ENCODE results near the gene ULK1.
"Not testable (repeated sequence)": the region's sequence is repeated elsewhere in the genome, so short reads cannot be mapped to it uniquely, and the experiment has no call there.

Gene ULK1

DNA sequence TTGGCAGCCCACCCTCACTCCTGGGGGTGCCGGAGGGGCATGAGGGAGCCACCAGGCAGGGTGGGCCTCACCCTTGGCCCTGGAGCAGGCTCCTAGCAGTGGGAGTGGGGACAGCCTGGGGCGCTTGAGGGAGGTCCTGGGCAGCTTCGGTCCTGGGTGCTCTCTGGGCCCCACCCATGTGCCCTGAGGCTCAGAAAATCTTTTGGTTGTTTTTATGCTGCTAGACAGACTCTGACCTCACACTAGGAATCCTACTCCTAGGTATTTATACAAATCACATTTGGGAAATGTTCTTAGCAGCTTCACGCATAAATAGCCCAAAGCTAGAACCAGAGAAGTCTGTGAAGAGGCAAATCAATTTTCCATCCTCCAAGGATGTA, 10.9 kb upstream of the ULK1 start:
- in situ Hi-C loops (cut with HindIII; ENCODE audit: low pct_unique_long_range_greater_than_20kb, low sequenced_read_pairs): no loop called here
- no peak for TF ChIP-seq JUND (IDR thresholded peaks at IDR 0.05; ENCODE audit: low read depth)
- DNase-seq (ENCODE audit: low read depth in 1 of 2, low spot score in 1 of 2): no peak

DNA sequence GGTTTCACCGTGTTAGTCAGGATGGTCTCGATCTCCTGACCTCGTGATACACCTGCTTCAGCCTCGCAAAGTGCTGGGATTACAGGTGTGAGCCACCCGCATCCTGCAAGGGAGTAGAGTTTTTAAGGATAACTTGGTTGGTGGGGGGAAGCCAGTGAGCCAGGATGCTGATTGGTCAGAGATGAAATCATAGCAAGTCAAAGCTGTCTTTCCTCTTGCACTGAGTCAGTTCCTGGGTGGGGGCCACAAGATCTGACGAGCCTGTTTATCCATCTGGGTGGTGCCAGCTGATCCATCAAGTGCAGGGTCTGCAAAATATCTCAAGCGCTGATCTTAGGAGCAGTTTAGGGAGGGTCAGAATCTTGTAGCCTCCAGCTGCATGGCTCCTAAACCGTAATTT, 9.3 kb upstream of the ULK1 start:
- in situ Hi-C loops (cut with HindIII; ENCODE audit: low pct_unique_long_range_greater_than_20kb, low sequenced_read_pairs); DNase-seq (ENCODE audit: low read depth in 1 of 2, low spot score in 1 of 2): not testable (repeated sequence)

DNA sequence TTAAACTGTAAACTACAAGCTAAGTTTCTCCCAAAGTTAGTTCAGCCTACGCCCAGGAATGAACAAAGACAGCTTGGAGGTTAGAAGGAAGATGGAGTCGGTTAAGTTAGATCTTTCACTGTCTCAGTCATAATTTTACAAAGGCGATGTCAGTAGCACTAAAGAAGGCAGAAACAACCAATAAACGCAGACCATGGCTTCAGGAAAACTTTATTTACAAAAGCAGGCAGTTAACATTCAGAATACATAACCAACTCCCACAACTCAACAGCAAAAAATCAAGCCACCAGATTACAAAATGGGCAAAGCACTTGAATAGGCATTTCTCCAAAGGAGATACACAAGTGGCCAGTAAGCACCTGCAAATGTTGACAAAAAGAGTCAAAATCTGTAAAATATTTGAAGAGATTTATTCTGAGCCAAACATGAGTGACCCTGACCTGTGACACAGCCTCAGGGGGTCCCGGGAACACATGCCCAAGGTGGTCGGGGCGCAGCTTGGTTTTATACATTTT, 8.8 kb upstream of the ULK1 start:
- in situ Hi-C loops (cut with HindIII; ENCODE audit: low pct_unique_long_range_greater_than_20kb, low sequenced_read_pairs): no loop called here
- TF ChIP-seq JUND (IDR thresholded peaks at IDR 0.05; ENCODE audit: low read depth): no peak
- no peak for DNase-seq (ENCODE audit: low read depth in 1 of 2, low spot score in 1 of 2)

DNA sequence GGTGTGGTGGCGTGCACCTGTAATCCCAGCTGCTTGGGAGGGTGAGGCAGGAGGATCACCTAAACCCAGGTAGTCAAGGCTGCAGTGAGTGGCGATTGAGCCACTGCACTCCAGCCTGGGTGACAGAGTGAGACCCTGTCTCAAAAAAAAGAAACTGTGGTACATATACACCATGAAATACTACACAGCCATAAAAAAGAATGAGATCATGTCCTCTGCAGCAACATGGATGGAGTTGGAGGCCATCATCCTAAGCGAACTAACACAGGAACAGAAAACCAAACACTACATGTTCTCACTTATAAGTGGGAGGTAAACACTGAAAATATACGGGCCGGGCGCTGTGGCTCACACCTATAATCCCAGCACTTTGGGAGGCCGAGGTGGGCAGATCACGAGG, 2.7 kb upstream of the ULK1 start:
- DNase-seq (ENCODE audit: low read depth in 1 of 2, low spot score in 1 of 2); in situ Hi-C loops (cut with HindIII; ENCODE audit: low pct_unique_long_range_greater_than_20kb, low sequenced_read_pairs): not testable (repeated sequence)

DNA sequence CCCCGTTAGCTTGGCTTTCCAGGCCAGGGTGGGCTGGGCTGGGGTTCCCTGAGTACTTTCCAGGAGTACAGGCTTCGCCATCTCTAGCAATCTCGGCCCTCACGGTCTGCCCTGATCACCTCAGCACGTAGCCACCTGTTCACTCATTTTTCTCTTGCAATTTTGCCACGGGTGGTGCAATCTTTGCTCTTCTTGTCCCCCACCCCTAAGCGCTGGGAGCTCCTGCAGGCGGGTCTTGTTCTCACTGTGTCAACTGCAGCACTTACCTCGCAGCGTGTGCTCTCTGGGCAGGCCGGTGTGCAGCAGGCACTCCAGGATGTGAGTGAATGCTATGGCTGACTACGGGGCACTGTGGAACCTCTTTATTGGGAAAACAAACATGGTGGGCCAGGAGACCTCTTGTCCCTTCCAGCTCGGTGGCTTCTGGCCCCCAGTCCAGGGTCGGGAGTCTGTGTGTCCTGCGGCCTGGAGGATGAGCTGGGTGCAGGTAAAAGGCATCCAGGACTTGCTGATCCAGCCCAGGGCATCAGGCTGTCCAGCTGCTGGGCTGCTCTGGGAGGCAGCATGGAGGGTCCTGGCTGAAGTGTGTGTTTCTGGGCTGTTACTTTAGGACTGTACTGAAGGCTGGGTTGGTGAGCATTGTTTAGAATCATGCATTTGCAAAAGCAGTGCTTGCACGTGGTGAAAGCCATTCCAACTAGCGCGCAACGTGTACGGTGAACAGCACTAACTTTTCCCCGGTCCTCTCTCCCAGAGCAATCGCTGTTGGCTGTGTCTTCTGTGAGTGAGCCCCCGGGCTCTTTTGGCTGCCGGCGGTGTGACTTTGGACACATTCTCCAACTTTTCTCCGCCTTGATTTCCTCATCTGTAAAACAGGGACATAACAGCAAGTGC, 1.5 kb upstream of the ULK1 start:
- no peak for DNase-seq (ENCODE audit: low read depth in 1 of 2, low spot score in 1 of 2)
- TF ChIP-seq JUND (IDR thresholded peaks at IDR 0.05; ENCODE audit: low read depth): no peak
- in situ Hi-C loops (cut with HindIII; ENCODE audit: low pct_unique_long_range_greater_than_20kb, low sequenced_read_pairs): no loop called here

DNA sequence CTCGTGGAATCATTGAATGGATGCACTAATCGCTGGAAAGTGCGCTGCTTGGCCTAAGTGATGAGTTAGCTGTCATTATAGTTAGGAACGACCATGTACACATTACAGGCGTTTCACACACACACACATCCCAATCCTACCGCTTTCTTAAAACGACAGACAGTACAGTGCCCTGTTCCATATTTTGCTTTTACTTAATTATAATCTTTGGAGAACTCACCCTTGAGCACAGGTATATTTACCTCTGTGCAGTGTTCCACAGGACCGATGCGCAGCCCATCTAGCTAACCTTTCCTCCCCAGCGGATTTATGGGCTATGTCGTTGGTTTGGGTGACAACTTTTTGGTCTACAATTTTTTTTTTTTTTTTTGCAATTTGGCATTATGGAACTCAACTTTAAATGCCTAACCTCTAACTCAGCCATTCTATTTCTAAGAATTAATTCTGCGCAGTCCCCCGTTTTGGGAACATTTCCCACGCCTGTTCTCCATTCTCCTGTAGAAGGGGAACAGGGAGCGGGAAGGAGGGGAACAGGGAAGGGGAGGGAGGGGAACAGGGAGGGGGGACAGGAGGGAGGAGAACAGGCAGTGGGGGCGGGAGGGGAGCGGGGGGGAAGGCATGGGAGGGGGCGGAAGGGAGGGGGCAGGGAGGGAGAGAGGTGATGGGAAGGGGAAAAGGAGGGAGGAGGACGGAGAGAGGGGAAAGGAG, 663 bp upstream of the ULK1 start:
- no peak for TF ChIP-seq JUND (IDR thresholded peaks at IDR 0.05; ENCODE audit: low read depth)
- peak in 1 of 2 experiments; percentile 14 for DNase-seq (ENCODE audit: low read depth in 1 of 2, low spot score in 1 of 2)
- in situ Hi-C loops (cut with HindIII; ENCODE audit: low pct_unique_long_range_greater_than_20kb, low sequenced_read_pairs): no loop called here

DNA sequence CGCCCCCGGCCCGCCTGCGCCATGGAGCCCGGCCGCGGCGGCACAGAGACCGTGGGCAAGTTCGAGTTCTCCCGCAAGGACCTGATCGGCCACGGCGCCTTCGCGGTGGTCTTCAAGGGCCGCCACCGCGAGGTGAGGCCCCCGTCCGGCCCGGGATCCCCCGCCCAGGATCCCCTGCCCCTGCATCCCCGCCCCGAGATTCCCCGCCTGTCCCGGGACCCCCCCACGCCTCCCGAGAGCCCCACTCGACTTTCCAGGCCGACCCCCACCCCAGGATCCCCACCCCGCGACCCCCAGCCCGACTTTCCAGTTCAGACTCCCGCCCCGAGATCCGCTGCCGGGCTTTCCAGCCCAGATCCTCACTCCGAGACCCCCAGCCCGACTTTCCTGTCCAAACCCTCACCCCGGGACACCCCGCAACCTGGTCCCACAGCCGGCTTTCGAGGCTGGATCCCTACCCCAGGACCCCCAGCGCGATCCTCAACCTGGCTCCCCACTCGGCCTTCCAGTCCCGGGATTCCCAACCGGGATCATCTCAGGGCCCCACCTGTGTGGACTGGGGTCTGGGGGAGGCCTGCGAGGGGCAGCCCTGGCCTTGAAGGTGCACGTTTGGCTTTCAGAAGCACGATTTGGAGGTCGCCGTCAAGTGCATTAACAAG, 688 bp downstream of the ULK1 start:
- no peak for TF ChIP-seq JUND (IDR thresholded peaks at IDR 0.05; ENCODE audit: low read depth)
- in situ Hi-C loops (cut with HindIII; ENCODE audit: low pct_unique_long_range_greater_than_20kb, low sequenced_read_pairs): no loop called here
- peak in 1 of 2 experiments; percentile 39 for DNase-seq (ENCODE audit: low read depth in 1 of 2, low spot score in 1 of 2)

DNA sequence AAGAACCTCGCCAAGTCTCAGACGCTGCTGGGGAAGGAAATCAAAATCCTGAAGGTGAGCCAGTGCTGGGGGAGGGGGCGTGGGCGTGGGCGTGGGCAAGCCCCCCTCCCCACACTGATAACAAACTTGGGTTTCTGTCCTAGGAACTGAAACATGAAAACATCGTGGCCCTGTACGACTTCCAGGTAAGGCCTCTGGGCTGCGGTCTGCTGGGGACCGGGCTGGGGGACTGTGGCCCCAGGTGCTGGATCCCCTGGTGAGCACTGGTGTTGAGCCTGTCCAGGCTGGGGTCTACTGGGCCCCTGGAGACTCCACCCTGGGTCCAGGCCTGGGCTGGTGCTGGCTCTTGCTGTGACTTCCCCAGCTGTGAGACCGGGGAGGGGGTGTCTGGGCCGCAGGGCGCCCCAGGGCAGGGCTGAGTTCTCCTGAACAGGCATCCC, 1.2 kb downstream of the ULK1 start:
- DNase-seq (ENCODE audit: low read depth in 1 of 2, low spot score in 1 of 2): peak in 1 of 2 experiments; percentile 26
- in situ Hi-C loops (cut with HindIII; ENCODE audit: low pct_unique_long_range_greater_than_20kb, low sequenced_read_pairs): no loop called here
- TF ChIP-seq JUND (IDR thresholded peaks at IDR 0.05; ENCODE audit: low read depth): no peak

DNA sequence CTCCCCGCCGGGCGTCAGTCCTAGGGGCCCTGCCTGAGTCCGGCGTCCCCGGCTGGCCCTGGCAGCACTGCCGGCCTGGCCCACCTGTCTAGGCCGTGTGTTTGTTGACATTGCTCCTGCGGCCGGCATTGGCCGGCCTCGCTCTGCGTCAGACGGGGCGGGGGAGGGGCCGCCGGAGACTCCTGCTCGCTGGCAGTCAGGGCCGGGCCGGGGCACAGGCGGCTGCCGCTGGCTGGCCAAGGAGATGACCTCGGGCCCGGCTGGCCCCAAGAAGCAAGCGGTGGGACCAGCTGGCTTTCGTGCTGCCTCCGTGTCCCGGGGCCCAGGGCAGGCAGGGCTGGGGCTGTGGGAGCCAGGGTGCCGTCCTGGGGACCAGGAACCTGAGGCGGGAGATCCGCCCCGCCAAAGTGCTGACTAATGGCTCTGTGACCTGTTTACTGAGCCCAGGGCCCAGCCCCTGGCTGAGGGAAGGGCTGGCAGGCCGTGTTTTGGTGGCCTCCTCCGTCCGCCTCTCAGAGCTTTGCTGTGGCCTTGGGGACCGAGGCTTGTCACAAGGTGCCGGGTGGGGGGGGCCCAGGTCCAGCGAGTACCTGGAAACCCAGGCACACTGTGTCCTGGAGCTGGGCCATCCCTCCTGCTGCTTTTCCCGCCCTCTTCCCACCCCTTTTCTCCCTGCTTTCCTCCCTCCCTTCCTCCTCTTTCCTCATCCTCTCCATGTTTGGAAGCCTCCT, 1.8 kb downstream of the ULK1 start:
- in situ Hi-C loops (cut with HindIII; ENCODE audit: low pct_unique_long_range_greater_than_20kb, low sequenced_read_pairs): no loop called here
- TF ChIP-seq JUND (IDR thresholded peaks at IDR 0.05; ENCODE audit: low read depth): no peak
- peak; percentile 93 to 100 for DNase-seq (ENCODE audit: low read depth in 1 of 2, low spot score in 1 of 2)

DNA sequence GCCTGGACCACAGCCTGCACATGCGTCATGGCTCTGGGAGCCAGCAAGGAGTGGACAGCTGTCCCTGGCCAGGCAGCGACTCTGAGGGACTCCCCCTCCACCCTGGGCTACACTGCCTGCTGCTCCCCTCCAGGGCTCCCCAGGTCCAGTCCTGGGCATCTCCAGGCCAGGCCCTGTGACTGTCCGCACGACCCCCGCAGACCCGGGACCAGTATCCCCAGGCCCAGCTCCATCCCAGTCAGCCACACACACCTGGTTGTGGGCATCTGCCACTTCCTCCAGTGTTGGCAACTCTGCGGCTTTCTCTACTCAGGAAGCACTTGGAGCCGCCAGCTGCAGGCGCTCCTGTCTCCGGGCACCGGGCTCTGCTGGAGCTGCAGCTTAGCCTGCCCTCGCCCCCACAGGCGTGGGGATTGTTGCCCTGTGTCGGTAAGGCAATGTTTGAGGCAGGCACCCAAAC, 2.4 kb downstream of the ULK1 start:
- TF ChIP-seq JUND (IDR thresholded peaks at IDR 0.05; ENCODE audit: low read depth): no peak
- in situ Hi-C loops (cut with HindIII; ENCODE audit: low pct_unique_long_range_greater_than_20kb, low sequenced_read_pairs): no loop called here
- DNase-seq (ENCODE audit: low read depth in 1 of 2, low spot score in 1 of 2): no peak

DNA sequence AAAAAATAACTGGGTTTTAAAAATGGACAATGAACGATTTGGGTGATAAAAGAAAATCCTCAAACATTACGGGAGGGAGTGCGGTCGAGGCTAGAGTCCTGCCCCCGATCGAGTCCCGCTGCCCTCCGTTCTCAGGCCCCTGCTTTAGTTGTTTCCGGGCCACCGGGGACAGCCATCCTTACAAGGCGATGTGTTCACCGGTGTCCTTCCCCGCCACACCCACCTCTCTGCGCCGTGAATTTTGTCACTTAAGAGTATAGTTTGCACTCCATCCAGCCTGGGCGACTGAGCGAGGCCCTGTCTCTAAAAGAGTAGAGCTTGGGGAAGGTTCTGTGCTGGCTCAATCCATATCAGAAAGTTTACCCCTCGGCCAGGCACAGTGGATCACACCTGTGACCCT, 2.9 kb downstream of the ULK1 start:
- in situ Hi-C loops (cut with HindIII; ENCODE audit: low pct_unique_long_range_greater_than_20kb, low sequenced_read_pairs): no loop called here
- no peak for TF ChIP-seq JUND (IDR thresholded peaks at IDR 0.05; ENCODE audit: low read depth)
- DNase-seq (ENCODE audit: low read depth in 1 of 2, low spot score in 1 of 2): no peak

DNA sequence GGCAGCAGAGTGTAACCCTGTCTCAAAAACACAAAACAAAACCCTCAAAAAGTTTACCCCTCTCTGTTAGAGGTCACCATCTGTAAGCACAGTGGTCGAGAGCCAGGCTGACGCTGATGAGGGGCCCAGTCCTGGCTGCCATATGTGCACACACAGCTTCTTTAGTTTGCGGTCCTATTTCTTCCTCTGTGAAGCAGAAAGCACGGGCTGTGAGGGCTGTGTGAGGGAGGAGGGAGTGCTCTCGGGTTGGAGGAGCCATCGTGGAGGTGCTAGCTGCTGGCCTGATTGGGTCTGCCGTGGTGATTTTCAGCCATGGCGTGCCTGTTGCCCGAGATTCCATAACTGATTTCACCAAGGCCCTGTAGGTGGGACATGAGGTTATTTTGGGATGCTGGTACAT, 3.5 kb downstream of the ULK1 start:
- no peak for TF ChIP-seq JUND (IDR thresholded peaks at IDR 0.05; ENCODE audit: low read depth)
- in situ Hi-C loops (cut with HindIII; ENCODE audit: low pct_unique_long_range_greater_than_20kb, low sequenced_read_pairs): no loop called here

More for the DNA sequence above, 3.5 kb downstream of the ULK1 start:
- no peak for DNase-seq (ENCODE audit: low read depth in 1 of 2, low spot score in 1 of 2)

Measured in T47D (cell line).